SIG-M5 treated with dmso at 0.1 percent for 504 hours (cell line): ENCODE data around the gene IGFBP7.

Experiments
- DNase-seq: peaks from one replicate; lab custom pipeline; 2025; ENCODE audit not compliant: unreplicated experiment; lab: John Stamatoyannopoulos, UW

IGFBP7 gene, protein sequence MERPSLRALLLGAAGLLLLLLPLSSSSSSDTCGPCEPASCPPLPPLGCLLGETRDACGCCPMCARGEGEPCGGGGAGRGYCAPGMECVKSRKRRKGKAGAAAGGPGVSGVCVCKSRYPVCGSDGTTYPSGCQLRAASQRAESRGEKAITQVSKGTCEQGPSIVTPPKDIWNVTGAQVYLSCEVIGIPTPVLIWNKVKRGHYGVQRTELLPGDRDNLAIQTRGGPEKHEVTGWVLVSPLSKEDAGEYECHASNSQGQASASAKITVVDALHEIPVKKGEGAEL

DNA sequence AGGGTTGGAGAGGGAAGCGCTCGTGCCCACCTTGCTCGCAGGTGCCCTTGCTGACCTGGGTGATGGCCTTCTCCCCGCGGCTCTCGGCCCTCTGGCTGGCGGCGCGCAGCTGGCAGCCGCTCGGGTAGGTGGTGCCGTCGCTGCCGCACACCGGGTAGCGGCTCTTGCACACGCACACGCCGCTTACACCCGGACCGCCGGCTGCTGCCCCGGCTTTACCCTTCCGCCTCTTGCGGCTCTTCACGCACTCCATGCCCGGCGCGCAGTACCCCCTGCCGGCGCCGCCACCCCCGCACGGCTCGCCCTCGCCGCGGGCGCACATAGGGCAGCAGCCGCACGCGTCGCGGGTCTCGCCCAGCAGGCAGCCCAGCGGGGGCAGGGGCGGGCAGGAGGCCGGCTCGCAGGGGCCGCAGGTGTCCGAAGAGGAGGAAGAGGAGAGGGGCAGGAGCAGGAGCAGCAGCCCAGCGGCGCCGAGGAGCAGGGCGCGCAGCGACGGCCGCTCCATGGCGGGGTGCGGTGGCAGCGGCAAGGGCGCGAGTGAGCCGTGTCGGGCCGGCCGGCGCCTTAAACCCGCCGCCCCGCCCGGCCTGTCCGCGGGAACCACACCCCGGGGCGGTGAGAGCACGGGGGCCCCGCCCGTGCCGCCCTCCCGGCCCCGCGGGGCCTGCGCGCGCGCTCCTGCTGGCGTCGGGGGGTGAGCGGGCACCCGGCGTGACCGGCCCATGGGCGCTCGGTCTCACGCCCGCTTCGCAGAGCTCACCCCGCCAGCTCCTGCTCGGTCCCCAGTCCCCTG lies at the start of gene IGFBP7:
TSS of gene IGFBP7 (minus strand) at position 539 of the 793 bp plus-strand sequence. CDS start at position 505, 34 bp downstream.
- DNase-seq: no peak

DNA sequence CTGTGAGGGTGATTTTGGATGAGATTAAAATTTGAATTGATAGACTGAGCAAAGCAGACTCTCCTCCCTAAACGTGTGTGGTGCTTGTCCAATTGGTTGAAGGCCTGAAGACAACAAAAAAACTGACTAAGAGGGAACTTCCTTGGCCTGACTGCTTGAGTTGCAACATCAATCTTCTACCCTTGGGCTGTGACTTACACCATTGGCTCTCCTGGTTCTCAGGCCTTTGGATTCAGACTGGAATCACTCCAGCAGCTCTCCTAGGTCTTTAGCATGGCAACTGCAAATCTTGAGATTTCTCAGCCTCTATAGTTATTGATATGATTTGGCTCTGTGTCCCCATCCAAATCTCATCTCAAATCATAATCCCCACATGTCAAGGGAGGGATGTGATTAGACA lies 49.7 kb upstream of the IGFBP7 start:
- DNase-seq: no peak

DNA sequence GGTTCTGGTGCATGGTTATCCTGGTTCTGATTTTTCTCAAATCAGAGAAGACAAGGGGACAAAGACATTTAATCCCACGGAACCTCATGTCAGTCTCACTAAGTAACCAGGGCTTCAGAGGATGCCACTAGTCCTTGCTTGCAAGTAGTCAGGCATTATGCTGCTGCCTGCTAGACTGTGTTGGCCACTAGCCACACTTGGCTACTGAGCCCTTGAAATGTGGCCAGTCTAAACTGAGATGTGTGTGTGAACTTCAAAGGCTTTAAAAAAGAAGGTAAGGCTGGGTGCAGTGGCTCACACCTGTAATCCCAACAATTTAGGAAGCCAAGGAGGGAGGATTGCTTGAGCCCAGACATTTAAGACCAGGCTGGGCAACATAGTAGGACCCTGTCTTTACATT lies 48.6 kb upstream of the IGFBP7 start:
- DNase-seq: no peak

DNA sequence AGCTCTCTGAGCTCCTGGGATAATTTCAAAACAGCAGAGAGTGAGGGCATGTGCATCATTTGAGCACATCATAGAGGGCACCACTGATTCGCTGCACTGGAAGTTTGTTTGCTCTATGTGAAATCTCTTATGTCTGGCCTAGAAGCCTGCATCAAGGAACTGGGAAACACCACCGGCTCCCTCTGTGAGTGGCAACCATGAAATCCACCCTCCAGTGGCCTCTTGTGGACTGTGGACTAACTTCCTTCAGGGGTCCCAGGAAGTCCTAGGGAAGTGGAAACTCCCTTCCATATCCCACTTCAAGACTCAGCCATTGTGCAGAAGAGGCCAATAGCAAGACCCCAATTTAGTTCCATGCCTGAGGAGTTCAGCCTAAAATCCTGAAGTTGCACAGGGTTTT lies 48.0 kb upstream of the IGFBP7 start:
- no peak for DNase-seq

DNA sequence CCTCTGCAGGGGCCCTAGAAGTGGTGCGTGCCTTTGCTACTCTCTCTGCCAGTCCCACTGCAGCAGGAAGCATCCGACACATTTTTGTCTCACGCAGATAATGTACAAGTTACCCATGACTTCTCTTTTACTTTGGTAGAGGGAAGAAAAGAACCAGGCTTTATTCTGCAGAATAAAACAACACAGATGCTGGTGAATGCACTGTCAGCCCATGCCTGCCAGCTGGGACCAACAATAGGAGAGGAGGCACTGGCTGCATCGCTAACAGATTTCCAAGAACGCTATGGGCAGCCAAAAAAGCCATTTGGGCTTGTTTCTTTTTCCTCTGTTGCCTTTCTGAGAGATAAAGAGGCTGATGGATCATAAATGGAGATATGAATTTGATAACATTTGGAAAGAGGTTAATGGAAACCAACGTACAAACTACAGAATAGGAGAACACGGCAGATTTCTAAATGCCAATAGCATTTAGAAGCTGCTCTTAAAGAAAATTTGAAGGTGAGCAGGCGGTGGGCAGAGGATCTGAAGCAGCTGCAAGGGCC lies 47.5 kb upstream of the IGFBP7 start:
- DNase-seq: no peak

DNA sequence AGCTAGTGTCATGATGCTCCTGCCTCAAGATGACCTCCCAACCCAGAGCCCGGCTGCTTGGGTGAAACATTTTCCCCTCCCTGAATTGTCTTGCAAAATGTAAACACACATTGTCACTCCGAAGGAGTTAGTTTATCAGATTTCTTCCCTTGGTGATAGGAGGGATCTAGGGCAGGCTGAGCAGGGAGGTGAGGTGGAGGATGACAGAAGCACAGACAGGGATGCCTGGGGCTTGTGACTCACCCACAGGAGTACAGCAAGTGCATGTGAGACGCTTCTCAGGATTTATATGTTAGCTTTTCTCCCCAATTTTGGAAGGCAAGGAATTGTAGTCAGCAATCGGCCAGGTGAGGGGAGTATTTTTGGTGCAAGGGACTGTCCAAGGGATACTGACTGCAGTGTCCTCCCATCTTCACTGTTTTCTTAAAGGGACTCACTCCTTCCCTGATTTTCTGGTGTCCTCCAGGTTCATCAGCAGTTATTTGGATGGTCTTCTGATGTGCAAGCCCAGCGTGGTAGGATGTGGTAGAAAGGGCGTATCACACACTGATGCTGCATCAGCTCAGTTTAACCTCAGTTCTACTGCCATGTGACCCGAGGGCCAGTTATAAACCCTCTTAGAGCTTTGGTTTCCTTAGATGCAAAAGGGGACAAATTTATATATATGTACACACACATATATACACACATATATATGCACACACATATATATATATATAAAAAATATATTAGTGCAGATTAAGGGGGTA lies 46.2 kb upstream of the IGFBP7 start:
- no peak for DNase-seq

DNA sequence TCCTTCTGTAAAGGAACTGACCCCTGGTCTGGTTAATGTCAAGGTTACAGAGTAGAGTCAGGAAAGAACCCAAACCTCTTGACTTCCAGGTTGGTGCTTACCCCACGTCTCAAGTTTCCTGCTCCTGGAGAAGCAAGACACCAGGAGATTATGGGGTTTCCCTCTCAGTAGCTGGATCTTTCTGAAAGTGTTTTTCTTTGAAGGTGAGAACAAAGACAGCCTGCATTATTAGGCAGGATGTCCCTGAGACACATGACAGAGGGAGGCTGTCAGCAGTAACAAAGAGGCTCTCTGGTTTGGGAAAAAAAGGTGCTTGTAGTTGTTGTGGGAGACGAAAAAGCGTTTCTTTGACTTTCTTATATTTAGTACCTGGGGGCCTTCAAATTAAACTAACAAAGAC lies 44.7 kb upstream of the IGFBP7 start:
- no peak for DNase-seq

DNA sequence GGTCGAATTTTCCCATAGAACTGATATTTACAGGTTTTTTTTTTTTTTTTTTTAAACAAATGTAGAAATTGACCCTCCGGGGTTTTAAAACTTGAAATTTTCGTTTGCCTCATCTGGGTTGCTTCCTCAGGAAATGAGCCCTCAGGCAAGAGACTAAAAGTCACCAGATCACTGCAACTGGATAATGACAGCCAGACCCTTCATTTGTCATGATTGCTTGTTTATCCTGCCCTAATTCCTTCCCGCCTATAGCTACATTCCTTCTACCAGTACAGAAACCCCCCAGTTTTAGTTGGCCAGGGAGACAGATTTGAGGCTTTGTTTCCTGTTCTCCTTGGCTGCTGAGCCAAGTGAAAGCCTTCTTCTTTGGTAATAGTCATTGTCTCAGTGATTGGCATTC lies 44.0 kb upstream of the IGFBP7 start:
- DNase-seq: no peak

DNA sequence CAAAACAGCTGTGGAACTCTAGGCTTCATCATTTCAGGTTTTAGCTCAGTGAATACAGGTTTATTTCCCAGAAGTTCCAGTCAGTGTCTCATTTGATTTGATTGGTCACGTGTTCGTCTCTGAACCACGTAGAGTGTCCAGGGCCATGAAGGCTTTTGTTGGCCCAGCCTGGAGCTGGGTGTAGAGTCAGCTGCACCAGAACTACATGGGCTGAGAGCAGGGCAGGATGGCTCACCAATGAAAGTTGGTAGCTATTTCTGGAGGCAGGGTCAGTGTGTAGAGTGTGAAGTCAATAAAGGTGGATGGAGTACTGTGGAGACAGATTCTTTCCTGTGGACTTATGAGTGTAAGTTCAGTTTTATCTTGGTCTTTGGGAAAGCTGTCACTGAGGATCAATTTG lies 43.0 kb upstream of the IGFBP7 start:
- DNase-seq: no peak

DNA sequence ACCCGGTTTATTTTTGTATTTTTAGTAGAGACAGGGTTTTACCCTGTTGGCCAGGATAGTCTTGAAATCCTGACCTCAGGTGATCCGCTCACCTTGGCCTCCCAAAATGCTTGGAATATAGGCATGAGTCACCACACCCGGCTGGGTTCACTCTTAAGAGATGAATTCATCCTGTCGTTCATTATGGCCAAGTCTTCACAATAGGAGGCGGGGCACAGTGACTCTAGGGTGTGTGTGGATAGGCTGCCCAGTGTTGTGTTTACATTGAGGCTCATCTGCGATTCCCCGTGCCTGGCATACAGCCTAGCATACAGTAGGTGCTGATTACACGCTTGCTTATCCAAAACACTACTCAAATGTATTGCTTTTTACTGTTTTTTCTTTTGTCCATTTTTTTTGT lies 41.3 kb upstream of the IGFBP7 start:
- DNase-seq: no peak

DNA sequence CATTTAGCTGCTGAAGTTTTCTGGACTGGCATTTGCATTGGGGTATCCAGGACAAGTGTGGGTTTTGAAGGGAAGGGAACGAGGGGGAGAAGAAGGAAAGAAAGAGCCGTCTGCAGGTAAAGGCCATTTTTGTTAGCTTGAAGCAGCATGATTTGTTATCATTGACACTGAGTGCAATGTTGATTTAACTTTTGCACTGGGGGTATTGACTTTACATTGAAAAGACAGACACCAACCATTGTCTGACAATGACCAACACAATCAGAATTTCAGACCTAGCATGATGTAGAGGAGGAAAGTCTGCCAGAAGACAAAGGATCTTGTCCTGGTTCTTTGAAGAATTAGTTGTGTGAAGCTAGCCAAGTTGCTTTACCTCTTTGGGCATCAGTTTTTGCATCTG lies 39.6 kb upstream of the IGFBP7 start:
- no peak for DNase-seq

DNA sequence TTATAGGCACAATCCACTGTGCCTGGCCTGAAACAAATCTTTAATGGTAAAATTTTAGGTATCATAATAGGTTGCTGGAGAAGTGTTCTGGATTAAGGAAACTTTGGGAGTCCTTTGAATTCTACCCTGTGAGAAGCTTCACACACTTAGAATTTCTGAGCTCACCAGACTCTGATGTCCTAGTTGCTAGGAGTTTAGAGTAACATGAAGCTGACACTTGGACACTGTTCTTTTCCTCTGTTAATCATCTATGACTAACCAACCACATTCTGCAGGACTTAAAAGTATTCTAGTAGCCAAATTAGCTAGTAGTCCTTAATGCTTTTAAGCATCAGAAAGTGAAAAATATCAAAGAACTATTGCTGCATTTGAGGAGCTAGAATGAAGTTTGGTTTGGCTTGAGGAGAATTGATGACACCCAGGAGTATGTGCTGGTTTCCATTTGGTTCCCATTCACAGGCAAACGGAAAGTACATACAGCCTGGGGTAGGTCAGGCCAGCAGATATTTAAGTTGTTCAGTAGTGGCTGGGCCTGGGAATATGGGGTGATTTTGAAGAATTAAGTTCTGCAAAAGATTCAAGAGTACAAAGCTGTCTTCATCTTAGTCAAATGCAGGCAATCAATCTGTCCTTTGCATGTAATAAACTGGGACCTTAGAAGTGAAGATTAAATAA lies 38.8 kb upstream of the IGFBP7 start:
- DNase-seq: no peak

DNA sequence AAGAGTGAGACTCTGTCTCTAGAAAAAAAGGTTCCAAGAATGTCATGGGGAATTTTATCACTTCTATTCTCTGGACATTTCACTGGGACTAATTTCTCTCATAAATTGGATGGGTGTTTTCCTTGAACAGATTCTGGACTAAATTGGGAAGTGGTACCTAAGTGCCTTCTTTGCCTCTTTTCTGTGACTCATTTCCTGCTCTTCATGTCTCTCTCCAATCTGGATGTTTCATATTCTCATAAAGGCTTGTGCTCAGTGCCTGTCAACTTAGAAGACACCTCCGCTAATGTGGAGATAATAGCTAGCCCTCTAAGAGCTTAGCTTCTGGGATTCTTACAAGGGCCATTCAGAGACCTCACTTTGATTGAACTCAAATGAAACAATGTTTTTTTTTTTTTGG lies 38.0 kb upstream of the IGFBP7 start:
- no peak for DNase-seq

DNA sequence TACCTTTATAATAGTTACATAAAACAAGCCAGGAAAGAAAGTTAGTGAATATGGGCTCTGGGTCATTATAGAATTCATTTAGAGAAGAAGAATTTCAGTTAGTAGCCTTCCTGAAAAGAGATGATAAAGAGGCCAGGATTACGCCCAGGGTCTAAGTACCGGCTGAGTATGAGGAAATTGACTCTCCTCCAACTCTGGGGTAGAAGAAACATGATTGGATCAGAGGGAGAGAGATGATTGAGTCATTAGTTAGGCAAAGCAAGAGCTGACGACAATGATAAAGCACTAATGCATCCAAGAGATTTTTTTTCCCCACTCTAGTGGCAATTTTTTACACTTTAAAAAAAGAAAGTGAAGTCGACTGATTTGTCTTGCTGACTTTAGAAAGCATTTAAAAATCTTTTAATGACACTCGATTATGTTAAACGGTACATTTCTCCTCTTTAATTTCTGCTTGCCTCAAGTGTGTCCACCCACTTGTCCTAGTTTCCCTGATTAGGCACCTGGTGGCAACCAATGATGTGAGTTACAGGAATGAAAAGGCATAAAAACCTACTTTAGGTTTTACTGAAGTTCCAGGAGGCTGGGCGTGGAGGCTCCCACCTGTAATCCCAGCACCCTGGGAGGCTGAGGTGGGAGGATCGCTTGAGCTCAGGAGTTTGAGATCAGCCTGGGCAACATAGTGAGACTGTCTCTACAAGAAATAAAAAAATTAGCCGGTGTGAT lies 37.3 kb upstream of the IGFBP7 start:
- DNase-seq: no peak

DNA sequence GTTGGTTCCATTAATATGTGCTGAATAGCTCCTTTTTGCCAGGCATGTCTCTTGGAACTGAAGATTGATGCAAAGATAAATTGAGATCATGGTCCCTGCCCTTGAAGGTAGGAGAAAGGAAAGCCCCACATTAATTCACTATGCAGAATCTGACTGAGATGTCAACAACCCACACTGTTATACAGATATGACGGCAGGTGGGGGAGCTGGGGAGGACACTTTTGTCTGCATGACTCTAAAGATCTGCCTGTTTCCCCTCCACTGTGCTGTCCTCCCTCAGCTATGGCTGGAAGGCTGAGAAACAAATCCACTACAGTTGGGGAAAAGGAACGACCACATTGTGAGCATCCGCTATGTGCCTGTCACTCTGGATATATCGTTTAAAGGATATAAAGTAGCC lies 36.3 kb upstream of the IGFBP7 start:
- no peak for DNase-seq

DNA sequence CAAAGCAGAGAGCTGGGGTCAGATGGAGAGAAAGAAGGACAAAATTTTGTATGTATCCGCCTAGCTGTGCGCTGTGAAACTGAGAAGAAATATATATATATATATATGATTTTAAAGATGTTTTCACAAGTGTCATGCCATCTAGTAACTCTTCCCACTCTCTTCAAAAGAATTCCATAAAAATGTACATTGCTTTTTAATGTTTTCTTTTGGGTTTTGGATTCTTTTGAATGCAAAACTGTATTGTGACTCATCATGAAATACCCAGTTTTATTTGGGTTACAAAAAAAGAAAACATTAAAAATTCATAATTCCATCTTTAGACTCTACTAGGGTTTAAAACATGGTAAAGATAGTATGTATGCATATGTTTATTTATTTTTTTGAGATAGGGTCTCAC lies 34.3 kb upstream of the IGFBP7 start:
- DNase-seq: no peak

DNA sequence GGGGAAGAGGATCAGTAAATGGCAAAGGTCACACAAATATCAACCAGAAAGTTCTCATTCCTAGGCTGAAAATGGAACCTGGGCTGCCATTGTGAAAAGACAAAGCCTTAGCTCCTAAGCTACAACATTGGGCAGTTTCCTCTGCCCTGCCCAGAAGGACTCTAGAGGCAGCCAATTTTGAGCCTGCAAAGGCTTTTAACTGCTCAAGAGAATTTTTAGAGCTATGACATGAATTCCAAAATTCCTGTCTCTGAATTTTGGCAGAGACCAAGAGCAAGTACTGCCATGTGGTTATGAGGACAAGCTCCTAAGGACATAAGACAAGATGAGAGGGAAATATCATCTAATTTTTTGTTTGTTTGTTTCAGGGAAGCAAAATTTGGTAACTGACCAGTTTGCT lies 29.6 kb upstream of the IGFBP7 start:
- no peak for DNase-seq

DNA sequence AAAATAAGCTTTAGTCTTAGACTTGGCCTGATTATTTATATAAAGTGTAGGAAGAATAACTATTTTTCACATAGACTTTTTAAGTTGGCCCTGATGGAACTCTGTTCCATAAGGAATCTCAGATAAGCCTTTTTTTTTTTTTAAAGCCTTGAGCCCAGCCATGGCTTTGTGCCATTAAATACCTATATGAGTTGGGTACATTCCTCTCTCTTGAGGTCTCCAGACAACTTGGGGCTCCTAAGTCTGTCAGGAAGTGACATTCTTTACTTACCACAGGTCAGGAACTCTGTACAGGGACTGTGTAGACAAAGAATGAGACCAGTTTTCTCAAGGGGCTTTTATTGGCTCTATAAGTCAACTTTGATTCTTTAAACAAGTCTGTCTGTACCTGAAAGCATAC lies 27.1 kb upstream of the IGFBP7 start:
- no peak for DNase-seq

DNA sequence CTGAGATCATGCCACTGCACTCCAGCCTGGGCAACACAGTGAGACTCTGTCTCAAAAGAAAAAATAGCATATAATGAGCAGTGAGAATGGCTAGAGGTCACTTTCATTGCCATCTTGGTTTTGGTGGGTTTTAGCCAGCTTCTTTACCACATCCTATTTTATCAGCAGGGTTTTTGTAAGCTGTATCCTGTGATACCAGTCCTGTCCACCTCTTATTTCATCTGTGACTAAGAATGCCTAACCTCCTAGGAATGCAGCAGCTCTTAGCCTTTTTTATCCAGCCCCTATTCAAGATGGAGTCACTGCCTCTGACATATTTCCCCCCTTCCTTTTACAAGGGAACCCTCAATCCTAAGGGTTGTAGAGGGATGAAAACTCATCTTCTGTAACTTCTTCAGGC lies 26.1 kb upstream of the IGFBP7 start:
- no peak for DNase-seq

DNA sequence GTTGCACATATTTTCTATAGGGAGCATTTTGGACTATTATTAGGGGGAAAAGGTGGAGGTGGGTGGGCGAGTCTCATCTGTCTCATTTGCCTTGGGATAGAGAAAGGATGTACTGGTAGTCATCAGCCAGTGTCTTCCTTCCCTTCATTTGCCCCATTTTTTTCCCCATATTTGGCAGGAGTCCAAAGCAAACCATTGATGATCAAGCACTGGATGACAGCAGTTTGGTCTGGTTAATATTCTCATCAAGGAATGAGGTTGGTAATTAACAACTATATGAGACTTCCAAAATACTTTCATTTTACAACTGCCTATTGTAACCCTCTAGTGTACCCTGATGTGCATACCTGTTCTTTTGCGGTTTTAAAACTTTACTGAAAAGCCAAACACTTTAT lies 22.6 kb upstream of the IGFBP7 start:
- DNase-seq: no peak
